Measurements from ENCODE around the gene PRRG1.
"Not testable (repeated sequence)": the region's sequence is repeated elsewhere in the genome, so short reads cannot be mapped to it uniquely, and the experiment has no call there.

PRRG1 gene

DNA sequence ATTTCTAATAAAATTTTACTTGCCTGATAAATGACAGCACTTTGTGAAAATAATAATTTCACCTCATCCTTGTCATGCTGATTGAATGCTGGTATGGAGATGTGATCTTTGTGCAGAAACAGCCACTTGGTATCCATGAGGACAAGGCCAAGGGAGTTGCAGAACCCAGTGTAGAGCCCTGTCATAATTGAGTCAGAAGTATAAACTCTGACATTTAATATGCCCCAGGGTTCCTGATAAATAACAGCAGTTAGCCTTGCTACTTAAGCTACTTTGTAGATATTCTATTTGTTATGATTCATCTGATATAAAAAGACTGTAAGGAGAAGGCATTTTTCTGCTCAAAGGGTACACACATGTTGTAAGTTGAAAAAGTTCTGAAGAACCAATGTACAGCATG lies 149.2 kb downstream of the PRRG1 start:
- H2BK15ac ChIP-seq (ENCODE audit: low read depth, poor library complexity, severe bottlenecking); H3K79me1 ChIP-seq (replicated peaks; ENCODE audit: low read length, poor library complexity, severe bottlenecking); H2BK5ac ChIP-seq (ENCODE audit: low read depth, low read length, poor library complexity, severe bottlenecking): not testable (repeated sequence)

DNA sequence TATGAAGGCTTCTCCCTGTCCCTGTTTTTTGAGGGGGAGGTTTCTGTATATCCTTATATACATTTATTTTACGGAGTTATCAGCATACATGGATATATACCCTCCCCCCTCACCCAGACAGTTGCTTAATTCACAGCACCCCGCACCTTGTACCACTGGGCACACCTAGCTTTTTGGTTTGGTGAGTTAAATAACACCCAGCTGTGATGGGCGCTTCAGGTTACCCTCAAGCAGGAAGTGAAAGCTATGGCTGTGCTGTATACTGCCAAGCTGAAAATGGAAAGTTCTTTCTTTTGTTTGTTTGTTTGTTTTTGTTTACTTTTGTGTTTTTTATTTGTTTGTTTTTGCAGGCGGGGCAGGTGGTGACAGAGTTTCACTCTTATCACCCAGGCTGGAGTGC lies 150.5 kb downstream of the PRRG1 start:
- H3K36me3 ChIP-seq (ENCODE audit: control insufficient read depth in 1 of 2, insufficient read depth in 2 of 2, low read depth in 1 of 2, low read length in 2 of 2); H2BK12ac ChIP-seq (ENCODE audit: low read length in 2 of 2); H3K27me3 ChIP-seq (ENCODE audit: control insufficient read depth in 1 of 2, insufficient read depth in 1 of 2, low read length in 2 of 2); H2AFZ ChIP-seq (ENCODE audit: low read depth, low read length); H2AK5ac ChIP-seq (ENCODE audit: low read length, severe bottlenecking); H3K23ac ChIP-seq (ENCODE audit: low read length in 2 of 2); H3K9me3 ChIP-seq (ENCODE audit: control insufficient read depth, low read length); H4K91ac ChIP-seq (ENCODE audit: low read length); H3K79me1 ChIP-seq (replicated peaks; ENCODE audit: low read length, poor library complexity, severe bottlenecking); H2BK5ac ChIP-seq (ENCODE audit: low read depth, low read length, poor library complexity, severe bottlenecking); H3K27ac ChIP-seq (ENCODE audit: low read length, poor library complexity, severe bottlenecking); DNase-seq; H3K4me2 ChIP-seq (ENCODE audit: low read length, poor library complexity, severe bottlenecking); H2BK15ac ChIP-seq (ENCODE audit: low read depth, poor library complexity, severe bottlenecking); H3K14ac ChIP-seq (ENCODE audit: low read length in 2 of 2); H2BK120ac ChIP-seq (ENCODE audit: low read depth, low read length); H3K4me3 ChIP-seq (ENCODE audit: insufficient read depth in 1 of 2, low read depth in 1 of 2, low read length in 2 of 2); H3K18ac ChIP-seq (ENCODE audit: low read depth in 1 of 2, low read length in 2 of 2); H3K9ac ChIP-seq (ENCODE audit: low read length); H3K4ac ChIP-seq (ENCODE audit: low read depth in 1 of 2, low read length in 2 of 2); H3K4me1 ChIP-seq (ENCODE audit: control insufficient read depth, insufficient read depth, low read depth, low read length); H4K8ac ChIP-seq (ENCODE audit: low read length): not testable (repeated sequence)
- WGBS = 90% methylated on average over 3 of the region's 4 CpGs

More for the DNA sequence above, 149.2 kb downstream of the PRRG1 start:
- not testable (repeated sequence) for H4K91ac ChIP-seq (ENCODE audit: low read length); H2BK12ac ChIP-seq (ENCODE audit: low read length in 2 of 2); H3K18ac ChIP-seq (ENCODE audit: low read depth in 1 of 2, low read length in 2 of 2); H2AK5ac ChIP-seq (ENCODE audit: low read length, severe bottlenecking); H3K4me1 ChIP-seq (ENCODE audit: control insufficient read depth, insufficient read depth, low read depth, low read length); H4K8ac ChIP-seq (ENCODE audit: low read length); DNase-seq; H3K36me3 ChIP-seq (ENCODE audit: control insufficient read depth in 1 of 2, insufficient read depth in 2 of 2, low read depth in 1 of 2, low read length in 2 of 2); H3K4me2 ChIP-seq (ENCODE audit: low read length, poor library complexity, severe bottlenecking); H3K4me3 ChIP-seq (ENCODE audit: insufficient read depth in 1 of 2, low read depth in 1 of 2, low read length in 2 of 2); H3K9ac ChIP-seq (ENCODE audit: low read length); H3K27me3 ChIP-seq (ENCODE audit: control insufficient read depth in 1 of 2, insufficient read depth in 1 of 2, low read length in 2 of 2); H2BK120ac ChIP-seq (ENCODE audit: low read depth, low read length); H3K27ac ChIP-seq (ENCODE audit: low read length, poor library complexity, severe bottlenecking); H3K9me3 ChIP-seq (ENCODE audit: control insufficient read depth, low read length); H3K14ac ChIP-seq (ENCODE audit: low read length in 2 of 2); H3K23ac ChIP-seq (ENCODE audit: low read length in 2 of 2); H3K4ac ChIP-seq (ENCODE audit: low read depth in 1 of 2, low read length in 2 of 2); H2AFZ ChIP-seq (ENCODE audit: low read depth, low read length)

DNA sequence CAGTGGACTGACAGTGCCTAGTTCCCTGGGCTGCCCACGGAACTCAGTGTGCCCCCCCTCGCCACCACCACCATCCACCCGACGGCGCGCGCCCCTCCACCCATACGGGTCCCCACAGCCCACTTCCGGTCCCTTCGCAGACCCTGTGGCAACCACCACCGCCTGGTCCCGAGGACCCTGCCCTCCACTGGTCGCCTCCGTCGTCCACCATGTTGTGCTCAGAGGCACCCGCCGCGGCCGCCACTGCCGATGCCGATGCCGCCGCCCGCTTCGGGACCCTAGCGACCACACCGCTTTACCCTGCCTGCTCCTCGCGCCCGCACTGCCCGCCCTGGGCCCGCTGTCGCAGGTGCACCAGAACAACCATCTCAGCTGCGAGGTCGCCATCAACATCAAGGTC lies 155.8 kb downstream of the PRRG1 start:
- H3K27me3 ChIP-seq (ENCODE audit: control insufficient read depth in 1 of 2, insufficient read depth in 1 of 2, low read length in 2 of 2) = peaks cover 0 to 2% of the 10 kb centered on the region in 2 experiments
- no peak for DNase-seq
- H3K4me3 ChIP-seq (ENCODE audit: insufficient read depth in 1 of 2, low read depth in 1 of 2, low read length in 2 of 2) = no peak overlapping the region
- H2BK120ac ChIP-seq (ENCODE audit: low read depth, low read length) = no peak overlapping the region
- WGBS = 98% methylated on average over 35 of the region's 35 CpGs
- H3K27ac ChIP-seq (ENCODE audit: low read length, poor library complexity, severe bottlenecking) = no peak overlapping the region
- no peak overlapping the region for H3K4ac ChIP-seq (ENCODE audit: low read depth in 1 of 2, low read length in 2 of 2)
- no peak overlapping the region for H3K9ac ChIP-seq (ENCODE audit: low read length)
- H3K4me1 ChIP-seq (ENCODE audit: control insufficient read depth, insufficient read depth, low read depth, low read length) = no peaks in the 10 kb centered on the region
- no peak overlapping the region for H2AK5ac ChIP-seq (ENCODE audit: low read length, severe bottlenecking)
- H3K9me3 ChIP-seq (ENCODE audit: control insufficient read depth, low read length) = no peaks in the 10 kb centered on the region
- no peak overlapping the region for H3K18ac ChIP-seq (ENCODE audit: low read depth in 1 of 2, low read length in 2 of 2)
- no peak overlapping the region for H3K4me2 ChIP-seq (ENCODE audit: low read length, poor library complexity, severe bottlenecking)
- no peak overlapping the region for H2BK12ac ChIP-seq (ENCODE audit: low read length in 2 of 2)
- H2AFZ ChIP-seq (ENCODE audit: low read depth, low read length) = no peak overlapping the region
- no peak overlapping the region for H4K8ac ChIP-seq (ENCODE audit: low read length)
- no peak overlapping the region for H3K14ac ChIP-seq (ENCODE audit: low read length in 2 of 2)
- no peak overlapping the region for H2BK5ac ChIP-seq (ENCODE audit: low read depth, low read length, poor library complexity, severe bottlenecking)
- H2BK15ac ChIP-seq (ENCODE audit: low read depth, poor library complexity, severe bottlenecking) = no peak overlapping the region
- H3K79me1 ChIP-seq (replicated peaks; ENCODE audit: low read length, poor library complexity, severe bottlenecking) = no peaks in the 10 kb centered on the region
- H3K36me3 ChIP-seq (ENCODE audit: control insufficient read depth in 1 of 2, insufficient read depth in 2 of 2, low read depth in 1 of 2, low read length in 2 of 2) = no peaks in the 10 kb centered on the region
- no peak overlapping the region for H4K91ac ChIP-seq (ENCODE audit: low read length)
- no peak overlapping the region for H3K23ac ChIP-seq (ENCODE audit: low read length in 2 of 2)

All from mesenchymal stem cell (in vitro differentiated cells and primary cell).